OCI-LY7 (cell line): ENCODE data around the gene ZGPAT. TPM values are rescaled to one million over a fixed set of nuclear protein-coding genes. Genes with fewer than 3 reads are reported as not detected.

ENCODE experiments used
- BruUV-seq: library from RNA; stranded (reverse); fragments of 400-500 nt; replicated peaks from 2 replicates; lab custom pipeline; 2021; lab: Mats Ljungman, UMichigan
- CTCF ChIA-PET: fragments of 300-600 bp; sonication (Branson Sonifier 250); formaldehyde crosslinking; loops from one replicate; lab custom pipeline; 2022; ENCODE audit warnings: antibody characterized with exemption; ENCODE audit not compliant: unreplicated experiment; lab: Charles Lee
- POLR2A ChIA-PET: fragments of 300-600 bp; sonication (Branson Sonifier 250); formaldehyde crosslinking; loops from one replicate; lab custom pipeline; 2022; ENCODE audit warnings: antibody characterized with exemption; lab: Charles Lee
- DNase-seq: peaks from one replicate; pipeline ENCODE4 v3.0.0-alpha.2; 2015; ENCODE audit warnings: low spot score
- H2AFZ ChIP-seq: fragments of 200-600 bp; sonication (generic), shearing (Covaris generic); 2 replicates; pipeline ENCODE4 v1.6.1; 2014; ENCODE audit warnings: mild to moderate bottlenecking, antibody characterized with exemption, low read length, moderate library complexity
- H3K27ac ChIP-seq: fragments of 200-600 bp; sonication (generic); 2 replicates; pipeline ENCODE4 v1.5.1; 2014; ENCODE audit warnings: mixed run types, low read depth, mild to moderate bottlenecking, moderate library complexity, low read length, inconsistent platforms; ENCODE audit not compliant: poor library complexity, severe bottlenecking
- H3K36me3 ChIP-seq: fragments of 200-600 bp; sonication (generic); 2 replicates; pipeline ENCODE4 v1.6.1; 2014; ENCODE audit warnings: mild to moderate bottlenecking, antibody characterized with exemption, low read length, moderate library complexity, mixed read lengths; ENCODE audit not compliant: insufficient read depth
- H3K4me1 ChIP-seq: fragments of 200-600 bp; sonication (generic); 2 replicates; pipeline ENCODE4 v1.5.1; 2014; ENCODE audit warnings: mild to moderate bottlenecking, low read length; ENCODE audit not compliant: insufficient read depth, poor library complexity, severe bottlenecking
- H3K4me2 ChIP-seq: fragments of 200-600 bp; sonication (generic); 2 replicates; pipeline ENCODE4 v1.6.1; 2014; ENCODE audit warnings: mild to moderate bottlenecking, low read length
- H3K4me3 ChIP-seq: fragments of 200-600 bp; sonication (generic); 2 replicates; pipeline ENCODE4 v1.5.1; 2014; ENCODE audit warnings: mild to moderate bottlenecking, low read depth, low read length; ENCODE audit not compliant: poor library complexity, severe bottlenecking
- H3K79me2 ChIP-seq: fragments of 200-600 bp; sonication (generic); 2 replicates; pipeline ENCODE4 v1.6.1; 2016; ENCODE audit warnings: low read depth, mild to moderate bottlenecking, low read length, moderate library complexity, mixed read lengths; ENCODE audit not compliant: insufficient read depth
- H3K9me2 ChIP-seq: fragments of 200-600 bp; sonication (generic); 2 replicates; pipeline ENCODE4 v1.6.1; 2016; ENCODE audit warnings: mild to moderate bottlenecking, low read length, mixed read lengths; ENCODE audit not compliant: insufficient read depth
- H3K9me3 ChIP-seq: fragments of 200-600 bp; sonication (generic); 2 replicates; pipeline ENCODE4 v1.6.1; 2014; ENCODE audit warnings: mild to moderate bottlenecking, mixed run types, low read length, mixed read lengths
- H4K20me1 ChIP-seq: fragments of 200-600 bp; sonication (generic); 2 replicates; pipeline ENCODE4 v1.6.1; 2014; ENCODE audit warnings: mild to moderate bottlenecking, antibody characterized with exemption, low read length, moderate library complexity, mixed read lengths; ENCODE audit not compliant: insufficient read depth
- EZH2phosphoT487 ChIP-seq: fragments of 200-600 bp; sonication (generic); IDR thresholded peaks from 2 replicates; pipeline ENCODE4 v1.6.1; 2018; ENCODE audit warnings: low read depth, borderline replicate concordance, mild to moderate bottlenecking, mixed run types, antibody characterized with exemption, low read length, moderate library complexity, mixed read lengths
- intact Hi-C: fragments of 100-400 bp; cut with micrococcal nuclease; formaldehyde crosslinking; loops from one replicate; pipeline ENCODE4 v1.10.0; 2022; ENCODE audit not compliant: unreplicated experiment
- total RNA-seq, 2 experiments: library from RNA; depleted of rRNA in 1 of 2; stranded (reverse); fragments of >200 nt in 1 of 2; shearing (Covaris generic) in 1 of 2; gene quantifications; 2 replicates each; pipeline ENCODE4 v1.2.3, GENCODE V29; 2014 to 2022
- TF ChIP-seq, protein P1 (sequence below): fragments of 200-600 bp; sonication (generic); conservative IDR thresholded peaks from 2 replicates; pipeline ENCODE4 v1.5.1; 2014; ENCODE audit warnings: mild to moderate bottlenecking, antibody characterized with exemption, low read length, moderate library complexity, mixed read lengths

Gene ZGPAT
- total RNA-seq, 2 experiments from 2014 or later = 43.9 to 55.4 TPM

DNA sequence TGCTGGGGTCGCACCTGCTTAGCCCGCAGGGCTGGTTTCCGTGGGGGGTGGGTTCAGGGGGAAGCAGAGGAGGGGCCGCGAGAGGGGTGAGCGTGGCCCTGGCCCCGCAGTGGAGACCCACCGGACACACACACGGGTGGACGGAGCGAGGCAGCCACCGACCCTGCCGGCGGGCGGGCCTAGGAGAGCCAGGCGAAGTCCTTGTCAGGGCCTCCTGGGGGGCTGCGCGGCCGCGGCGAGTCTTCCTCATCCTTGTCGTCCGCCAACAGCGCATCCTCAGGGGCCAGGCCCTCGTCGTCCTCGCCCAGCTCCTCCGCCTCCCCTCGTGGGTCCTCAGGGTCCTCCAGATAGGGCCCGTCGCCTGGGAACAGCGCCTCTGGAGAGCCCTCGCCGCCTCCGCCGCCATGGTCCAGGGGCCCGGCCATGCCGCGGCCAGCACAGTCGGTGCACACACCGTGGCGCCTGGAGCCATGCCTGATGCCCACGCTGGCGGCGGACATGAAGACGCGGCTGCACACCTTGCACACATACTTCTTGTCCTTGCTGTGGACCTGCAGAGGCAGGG, 39.0 kb downstream of the ZGPAT start:
- peaks cover 22% of the 10 kb centered on the region for H3K36me3 ChIP-seq
- H3K9me2 ChIP-seq = no peaks in the 10 kb centered on the region
- peaks cover 28% of the 10 kb centered on the region for H3K4me1 ChIP-seq
- no peak overlapping the region for H3K4me3 ChIP-seq
- H3K4me2 ChIP-seq = peak overlapping the region; percentile 47
- no peaks in the 10 kb centered on the region for H3K9me3 ChIP-seq
- no peaks in the 10 kb centered on the region for H4K20me1 ChIP-seq
- no peaks in the 10 kb centered on the region for H3K79me2 ChIP-seq
- H3K27ac ChIP-seq = no peak overlapping the region
- intact Hi-C loops = loop anchor here (2.0 kb wide), 1 partner anchor 40 kb away; the partner anchor contains the start of gene ARFRP1
- no peak overlapping the region for H2AFZ ChIP-seq
- POLR2A ChIA-PET = interaction anchor here (1.0 kb wide), 1 partner anchor 10 kb away, joined by 4 read pairs; the partner anchor contains the start of gene LIME1
- CTCF ChIA-PET = no interaction called here
- TF ChIP-seq, protein P1, sequence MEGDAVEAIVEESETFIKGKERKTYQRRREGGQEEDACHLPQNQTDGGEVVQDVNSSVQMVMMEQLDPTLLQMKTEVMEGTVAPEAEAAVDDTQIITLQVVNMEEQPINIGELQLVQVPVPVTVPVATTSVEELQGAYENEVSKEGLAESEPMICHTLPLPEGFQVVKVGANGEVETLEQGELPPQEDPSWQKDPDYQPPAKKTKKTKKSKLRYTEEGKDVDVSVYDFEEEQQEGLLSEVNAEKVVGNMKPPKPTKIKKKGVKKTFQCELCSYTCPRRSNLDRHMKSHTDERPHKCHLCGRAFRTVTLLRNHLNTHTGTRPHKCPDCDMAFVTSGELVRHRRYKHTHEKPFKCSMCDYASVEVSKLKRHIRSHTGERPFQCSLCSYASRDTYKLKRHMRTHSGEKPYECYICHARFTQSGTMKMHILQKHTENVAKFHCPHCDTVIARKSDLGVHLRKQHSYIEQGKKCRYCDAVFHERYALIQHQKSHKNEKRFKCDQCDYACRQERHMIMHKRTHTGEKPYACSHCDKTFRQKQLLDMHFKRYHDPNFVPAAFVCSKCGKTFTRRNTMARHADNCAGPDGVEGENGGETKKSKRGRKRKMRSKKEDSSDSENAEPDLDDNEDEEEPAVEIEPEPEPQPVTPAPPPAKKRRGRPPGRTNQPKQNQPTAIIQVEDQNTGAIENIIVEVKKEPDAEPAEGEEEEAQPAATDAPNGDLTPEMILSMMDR = no peak
- TF ChIP-seq EZH2phosphoT487 = no peak
- no peak for DNase-seq
- no TSS peak for BruUV-seq

DNA sequence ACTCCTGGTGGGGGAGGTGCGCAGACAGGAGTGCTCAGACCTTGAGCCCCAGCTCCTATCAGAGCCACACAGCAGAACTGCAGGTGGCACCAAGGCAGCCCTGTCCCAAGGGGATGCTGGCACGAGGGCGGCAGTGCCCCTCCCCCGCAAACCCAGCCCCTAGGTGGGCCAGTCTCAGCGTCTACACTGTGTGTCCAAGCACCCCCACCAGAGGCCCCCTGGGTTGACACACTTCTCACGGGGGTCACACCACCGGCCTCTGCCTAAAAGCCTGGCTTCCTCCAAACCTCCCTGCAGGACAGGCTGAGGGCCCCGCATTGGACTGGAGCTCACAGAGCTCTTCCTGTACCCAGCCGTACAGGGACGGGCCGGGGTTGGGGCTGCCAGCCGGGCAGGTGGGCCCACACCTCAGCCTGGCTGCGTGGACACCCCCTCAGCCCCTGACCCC, 39.8 kb downstream of the ZGPAT start:
- TF ChIP-seq, protein P1 = no peak
- TF ChIP-seq EZH2phosphoT487 = no peak
- DNase-seq = peak; percentile 87
- no peaks in the 10 kb centered on the region for H3K79me2 ChIP-seq
- intact Hi-C loops = loop anchor here (2.0 kb wide), 1 partner anchor 41 kb away; the partner anchor contains the start of gene ARFRP1
- no peaks in the 10 kb centered on the region for H3K9me3 ChIP-seq
- BruUV-seq = no TSS peak
- ChIA-PET POLR2A (interaction anchor here (1.0 kb wide), 1 partner anchor 11 kb away, joined by 4 read pairs; the partner anchor contains the start of gene LIME1), CTCF (no interaction called here)
- H3K4me1 ChIP-seq = peaks cover 28% of the 10 kb centered on the region
- peak overlapping the region; percentile 49 for H3K4me2 ChIP-seq
- H4K20me1 ChIP-seq = no peaks in the 10 kb centered on the region
- peak overlapping the region; percentile 40; the same call in 1 of the 2 replicates for H2AFZ ChIP-seq
- no peaks in the 10 kb centered on the region for H3K9me2 ChIP-seq
- H3K36me3 ChIP-seq = peaks cover 14% of the 10 kb centered on the region
- no peak overlapping the region for H3K4me3 ChIP-seq
- H3K27ac ChIP-seq = peak overlapping the region; percentile 60
